Measurements from ENCODE around the gene PCBD1. TPM values are rescaled to one million over a fixed set of nuclear protein-coding genes. Genes with fewer than 3 reads are reported as not detected.

PCBD1 gene
- total RNA-seq, 1 donor from 2014 or later, result 34.6 TPM

- Mint-ChIP-seq H3K4me1 (peaks cover 27% of the 10 kb centered on the region), H3K9me3 (no peaks in the 10 kb centered on the region), H3K36me3 (no peaks in the 10 kb centered on the region), H3K4me3 (no peak overlapping the region), H3K27ac (no peak overlapping the region), H3K27me3 (ENCODE audit: insufficient read depth, low read depth) (peaks cover 13% of the 10 kb centered on the region)
- Histone ChIP-seq H3F3A (ENCODE audit: low read depth) (no peaks in the 10 kb centered on the region), H3K4me3 (no peak overlapping the region), H3K79me2 (ENCODE audit: low read depth) (no peaks in the 10 kb centered on the region), H3K36me3 (no peaks in the 10 kb centered on the region), H3K9me3 (ENCODE audit: low read depth) (no peaks in the 10 kb centered on the region), H3K4me1 (peaks cover 7% of the 10 kb centered on the region), H3K4me2 (no peak overlapping the region), H3K27me3 (no peaks in the 10 kb centered on the region), H3K9ac (no peak overlapping the region), H3K27ac (no peak overlapping the region), H4K20me1 (ENCODE audit: low read depth) (no peaks in the 10 kb centered on the region), H2AFZ (replicated peaks) (no peak overlapping the region)
- DNase-seq (ENCODE audit: low spot score), result peak; percentile 61
- TF ChIP-seq, protein P1, sequence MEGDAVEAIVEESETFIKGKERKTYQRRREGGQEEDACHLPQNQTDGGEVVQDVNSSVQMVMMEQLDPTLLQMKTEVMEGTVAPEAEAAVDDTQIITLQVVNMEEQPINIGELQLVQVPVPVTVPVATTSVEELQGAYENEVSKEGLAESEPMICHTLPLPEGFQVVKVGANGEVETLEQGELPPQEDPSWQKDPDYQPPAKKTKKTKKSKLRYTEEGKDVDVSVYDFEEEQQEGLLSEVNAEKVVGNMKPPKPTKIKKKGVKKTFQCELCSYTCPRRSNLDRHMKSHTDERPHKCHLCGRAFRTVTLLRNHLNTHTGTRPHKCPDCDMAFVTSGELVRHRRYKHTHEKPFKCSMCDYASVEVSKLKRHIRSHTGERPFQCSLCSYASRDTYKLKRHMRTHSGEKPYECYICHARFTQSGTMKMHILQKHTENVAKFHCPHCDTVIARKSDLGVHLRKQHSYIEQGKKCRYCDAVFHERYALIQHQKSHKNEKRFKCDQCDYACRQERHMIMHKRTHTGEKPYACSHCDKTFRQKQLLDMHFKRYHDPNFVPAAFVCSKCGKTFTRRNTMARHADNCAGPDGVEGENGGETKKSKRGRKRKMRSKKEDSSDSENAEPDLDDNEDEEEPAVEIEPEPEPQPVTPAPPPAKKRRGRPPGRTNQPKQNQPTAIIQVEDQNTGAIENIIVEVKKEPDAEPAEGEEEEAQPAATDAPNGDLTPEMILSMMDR (IDR thresholded peaks at IDR 0.05), result peak; percentile 97
- no peak for TF ChIP-seq EZH2phosphoT487 (IDR thresholded peaks at IDR 0.05)
These were observed 15.0 kb upstream of the PCBD1 start for GRCh38 chr10:70903262-70903921.

DNA sequence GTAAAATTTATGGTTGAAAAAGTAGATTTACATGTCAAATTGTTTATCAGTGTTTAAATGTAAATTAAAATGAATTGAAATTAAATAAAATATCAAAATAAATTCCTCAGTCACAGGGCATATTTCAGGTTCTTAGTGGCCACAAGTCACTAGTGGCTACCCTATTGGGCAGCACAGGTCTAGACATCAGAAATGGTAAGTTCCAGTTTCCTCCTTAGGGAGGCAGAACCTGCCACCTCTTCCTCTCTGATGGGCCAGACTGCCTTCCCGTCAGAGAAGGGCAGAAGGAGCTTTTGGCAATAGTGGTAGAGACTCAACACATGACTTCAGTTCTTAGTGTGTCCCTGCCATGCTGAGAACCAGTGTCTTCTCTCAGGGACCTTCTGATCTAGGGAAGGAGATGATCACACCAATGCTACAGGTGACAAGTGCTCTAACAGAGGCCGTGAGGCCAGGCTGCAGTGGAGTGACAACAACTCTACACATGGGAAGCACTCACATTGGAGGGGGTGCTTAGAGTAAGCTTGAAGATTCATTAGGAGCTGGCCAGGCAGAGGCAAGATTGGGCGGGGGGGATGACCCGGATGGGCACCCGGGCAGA lies 14.4 kb upstream of the PCBD1 start:
- no peak overlapping the region for H3K27ac ChIP-seq
- no peaks in the 10 kb centered on the region for H4K20me1 ChIP-seq (ENCODE audit: low read depth)
- Mint-ChIP-seq H3K27me3 (ENCODE audit: insufficient read depth, low read depth) (peaks cover 12% of the 10 kb centered on the region), H3K36me3 (no peaks in the 10 kb centered on the region), H3K9me3 (no peaks in the 10 kb centered on the region), H3K4me3 (no peak overlapping the region), H3K27ac (no peak overlapping the region), H3K4me1 (peaks cover 20% of the 10 kb centered on the region)
- H3K36me3 ChIP-seq, result no peaks in the 10 kb centered on the region
- no peak overlapping the region for H2AFZ ChIP-seq (replicated peaks)
- no peak overlapping the region for H3K4me3 ChIP-seq
- no peaks in the 10 kb centered on the region for H3F3A ChIP-seq (ENCODE audit: low read depth)
- H3K4me1 ChIP-seq, result peaks cover 7% of the 10 kb centered on the region
- DNase-seq (ENCODE audit: low spot score), result no peak
- TF ChIP-seq EZH2 (IDR thresholded peaks at IDR 0.05), result no peak
- TF ChIP-seq EZH2phosphoT487 (IDR thresholded peaks at IDR 0.05), result no peak
- TF ChIP-seq, protein P1 (IDR thresholded peaks at IDR 0.05), result no peak
- H3K9ac ChIP-seq, result no peak overlapping the region
- H3K79me2 ChIP-seq (ENCODE audit: low read depth), result no peaks in the 10 kb centered on the region
- no peaks in the 10 kb centered on the region for H3K9me3 ChIP-seq (ENCODE audit: low read depth)
- H3K27me3 ChIP-seq, result no peaks in the 10 kb centered on the region
- no peak overlapping the region for H3K4me2 ChIP-seq

DNA sequence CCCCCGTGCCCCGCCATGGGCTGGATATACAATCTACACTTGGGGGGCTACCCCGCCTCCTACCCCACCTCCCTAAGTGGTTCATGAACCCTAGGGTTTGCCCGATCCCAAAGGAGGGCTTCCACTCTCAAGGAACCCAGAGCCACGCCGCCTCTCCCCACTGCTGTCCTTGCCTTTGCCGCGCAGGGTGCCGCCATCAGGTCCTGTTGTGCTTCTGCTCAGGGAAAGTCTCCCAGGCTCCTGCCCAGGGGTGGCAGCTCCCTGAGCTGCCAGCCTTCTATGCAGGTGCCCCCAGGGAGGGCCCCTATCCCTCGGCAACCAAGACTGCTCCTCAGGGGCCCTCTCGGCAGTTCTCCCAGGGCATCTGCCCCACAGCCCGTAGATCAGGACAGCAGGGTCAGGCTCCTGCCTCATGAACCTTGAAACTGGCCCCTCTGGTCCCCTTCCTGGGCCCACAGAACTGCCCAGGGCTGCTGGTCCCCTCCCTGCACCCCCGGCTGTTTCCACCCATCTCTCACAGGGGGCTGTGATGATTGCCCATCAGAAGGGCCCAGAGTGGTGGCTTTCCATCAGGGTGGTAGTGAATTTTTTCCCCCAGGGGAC lies 13.0 kb upstream of the PCBD1 start:
- Histone ChIP-seq H3K79me2 (ENCODE audit: low read depth) (no peaks in the 10 kb centered on the region), H3F3A (ENCODE audit: low read depth) (no peaks in the 10 kb centered on the region), H2AFZ (replicated peaks) (no peak overlapping the region), H3K9ac (no peak overlapping the region), H3K36me3 (no peaks in the 10 kb centered on the region), H3K4me2 (no peak overlapping the region), H3K27ac (no peak overlapping the region), H3K4me3 (no peak overlapping the region), H4K20me1 (ENCODE audit: low read depth) (no peaks in the 10 kb centered on the region), H3K4me1 (peaks cover 7% of the 10 kb centered on the region), H3K9me3 (ENCODE audit: low read depth) (no peaks in the 10 kb centered on the region), H3K27me3 (no peaks in the 10 kb centered on the region)
- H3K9me3 Mint-ChIP-seq, result no peaks in the 10 kb centered on the region
- TF ChIP-seq, protein P1 (IDR thresholded peaks at IDR 0.05), result no peak
- H3K4me1 Mint-ChIP-seq, result peaks cover 13% of the 10 kb centered on the region
- H3K27ac Mint-ChIP-seq, result no peak overlapping the region
- H3K27me3 Mint-ChIP-seq (ENCODE audit: insufficient read depth, low read depth), result peaks cover 9% of the 10 kb centered on the region
- no peak for DNase-seq (ENCODE audit: low spot score)
- H3K4me3 Mint-ChIP-seq, result no peak overlapping the region
- no peaks in the 10 kb centered on the region for H3K36me3 Mint-ChIP-seq

All from neural progenitor cell (in vitro differentiated cells).